ENCODE results near the gene SAA4. TPM values are rescaled to one million over a fixed set of nuclear protein-coding genes. Genes with fewer than 3 reads are reported as not detected.

Gene SAA4
- total and polyA plus RNA-seq, 9 of the 15 experiments (the other 6 are each of a cell fraction or from before 2014, with no cell fraction given): not detected

DNA sequence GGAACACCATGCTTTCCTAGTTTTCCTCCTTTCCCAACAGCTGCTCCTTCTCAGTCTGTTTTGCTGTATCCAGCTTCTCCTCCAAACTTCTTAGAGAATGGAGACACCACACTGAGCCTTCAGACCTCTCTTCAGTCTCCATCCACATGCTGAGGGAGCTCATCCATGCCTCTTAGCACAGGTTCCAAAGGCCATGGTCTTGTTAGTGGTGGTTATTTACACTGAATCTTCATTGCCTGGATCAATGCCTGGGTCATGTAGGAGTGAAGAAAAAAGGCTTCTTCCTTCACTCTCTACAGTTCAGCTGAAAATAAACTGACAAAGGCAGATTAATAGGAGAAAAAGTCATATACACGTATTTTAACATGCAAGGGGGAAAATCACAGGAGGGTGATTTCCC is 3.1 kb upstream of the SAA4 start:
- Histone ChIP-seq H3K27me3 (ENCODE audit: control insufficient read depth in 2 of 2, insufficient read depth in 2 of 2, low read length in 2 of 2) (peaks cover 4 to 16% of the 10 kb centered on the region in 2 experiments; a peak in 4 of 5 replicates), H3K79me2 (ENCODE audit: control insufficient read depth, insufficient read depth, low read length) (no peaks in the 10 kb centered on the region), H3K36me3 (ENCODE audit: control insufficient read depth, insufficient read depth, low read length) (no peaks in the 10 kb centered on the region), H3K27ac (ENCODE audit: extremely low read depth, low read depth, low read length) (no peak overlapping the region), H3K4me3 (no peak overlapping the region), H3K9me3 (replicated peaks; ENCODE audit: control insufficient read depth, insufficient read depth, low read depth, low read length) (no peaks in the 10 kb centered on the region), H3K9me1 (ENCODE audit: control insufficient read depth, insufficient read depth, low read length) (no peaks in the 10 kb centered on the region), H2AFZ (ENCODE audit: low read depth, low read length) (no peak overlapping the region), H4K20me1 (replicated peaks; ENCODE audit: control insufficient read depth, insufficient read depth, low read length) (no peaks in the 10 kb centered on the region; the same call in 1 of the 2 replicates), H3K4me1 (replicated peaks in 1 of 2; ENCODE audit: control insufficient read depth in 2 of 2, insufficient read depth in 2 of 2, low read length in 2 of 2) (no peaks in the 10 kb centered on the region), H3K4me2 (ENCODE audit: insufficient read depth, low read length) (no peak overlapping the region), H3K9ac (ENCODE audit: insufficient read depth in 1 of 2, low read depth in 2 of 2, low read length in 2 of 2) (no peak overlapping the region)
- in situ Hi-C loops (cut with MboI): loop anchor here (10.0 kb wide), 1 partner anchor 495 kb away; no protein-coding TSS in a partner anchor
- no peak for TF ChIP-seq ETS1 (conservative IDR thresholded peaks at IDR 0.05; ENCODE audit: control insufficient read depth, low read depth, low read length)
- TF ChIP-seq, protein P1, sequence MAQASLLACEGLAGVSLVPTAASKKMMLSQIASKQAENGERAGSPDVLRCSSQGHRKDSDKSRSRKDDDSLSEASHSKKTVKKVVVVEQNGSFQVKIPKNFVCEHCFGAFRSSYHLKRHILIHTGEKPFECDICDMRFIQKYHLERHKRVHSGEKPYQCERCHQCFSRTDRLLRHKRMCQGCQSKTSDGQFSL (CRISPR knock-in tag; IDR thresholded peaks at IDR 0.05): no peak
- TF ChIP-seq, protein P1 (tag; IDR thresholded peaks at IDR 0.05): no peak
- TF ChIP-seq, protein P2, sequence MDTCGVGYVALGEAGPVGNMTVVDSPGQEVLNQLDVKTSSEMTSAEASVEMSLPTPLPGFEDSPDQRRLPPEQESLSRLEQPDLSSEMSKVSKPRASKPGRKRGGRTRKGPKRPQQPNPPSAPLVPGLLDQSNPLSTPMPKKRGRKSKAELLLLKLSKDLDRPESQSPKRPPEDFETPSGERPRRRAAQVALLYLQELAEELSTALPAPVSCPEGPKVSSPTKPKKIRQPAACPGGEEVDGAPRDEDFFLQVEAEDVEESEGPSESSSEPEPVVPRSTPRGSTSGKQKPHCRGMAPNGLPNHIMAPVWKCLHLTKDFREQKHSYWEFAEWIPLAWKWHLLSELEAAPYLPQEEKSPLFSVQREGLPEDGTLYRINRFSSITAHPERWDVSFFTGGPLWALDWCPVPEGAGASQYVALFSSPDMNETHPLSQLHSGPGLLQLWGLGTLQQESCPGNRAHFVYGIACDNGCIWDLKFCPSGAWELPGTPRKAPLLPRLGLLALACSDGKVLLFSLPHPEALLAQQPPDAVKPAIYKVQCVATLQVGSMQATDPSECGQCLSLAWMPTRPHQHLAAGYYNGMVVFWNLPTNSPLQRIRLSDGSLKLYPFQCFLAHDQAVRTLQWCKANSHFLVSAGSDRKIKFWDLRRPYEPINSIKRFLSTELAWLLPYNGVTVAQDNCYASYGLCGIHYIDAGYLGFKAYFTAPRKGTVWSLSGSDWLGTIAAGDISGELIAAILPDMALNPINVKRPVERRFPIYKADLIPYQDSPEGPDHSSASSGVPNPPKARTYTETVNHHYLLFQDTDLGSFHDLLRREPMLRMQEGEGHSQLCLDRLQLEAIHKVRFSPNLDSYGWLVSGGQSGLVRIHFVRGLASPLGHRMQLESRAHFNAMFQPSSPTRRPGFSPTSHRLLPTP (IDR thresholded peaks at IDR 0.05; ENCODE audit: borderline replicate concordance, extremely low read depth, insufficient read length): no peak
- TF ChIP-seq HDAC6 (IDR thresholded peaks at IDR 0.05; ENCODE audit: low read depth, low read length): no peak
- TF ChIP-seq ZNF589 (CRISPR knock-in tag; IDR thresholded peaks at IDR 0.05; ENCODE audit: low read depth): no peak
- no peak for TF ChIP-seq MAFK (IDR thresholded peaks at IDR 0.05; ENCODE audit: low read length)
- TF ChIP-seq, protein P3, sequence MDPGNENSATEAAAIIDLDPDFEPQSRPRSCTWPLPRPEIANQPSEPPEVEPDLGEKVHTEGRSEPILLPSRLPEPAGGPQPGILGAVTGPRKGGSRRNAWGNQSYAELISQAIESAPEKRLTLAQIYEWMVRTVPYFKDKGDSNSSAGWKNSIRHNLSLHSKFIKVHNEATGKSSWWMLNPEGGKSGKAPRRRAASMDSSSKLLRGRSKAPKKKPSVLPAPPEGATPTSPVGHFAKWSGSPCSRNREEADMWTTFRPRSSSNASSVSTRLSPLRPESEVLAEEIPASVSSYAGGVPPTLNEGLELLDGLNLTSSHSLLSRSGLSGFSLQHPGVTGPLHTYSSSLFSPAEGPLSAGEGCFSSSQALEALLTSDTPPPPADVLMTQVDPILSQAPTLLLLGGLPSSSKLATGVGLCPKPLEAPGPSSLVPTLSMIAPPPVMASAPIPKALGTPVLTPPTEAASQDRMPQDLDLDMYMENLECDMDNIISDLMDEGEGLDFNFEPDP (CRISPR knock-in tag; IDR thresholded peaks at IDR 0.05): no peak
- TF ChIP-seq ZBED1 (IDR thresholded peaks at IDR 0.05): no peak
- TF ChIP-seq FOSL1 (tag; conservative IDR thresholded peaks at IDR 0.05): no peak
- no peak for TF ChIP-seq EP300 (IDR thresholded peaks at IDR 0.05; ENCODE audit: low read length)
- no TSS peak for BruUV-seq (replicated peaks)
- ATAC-seq (no peak), DNase-seq (ENCODE audit: extremely low read depth in 1 of 4, low spot score in 3 of 4) (no peak), FAIRE-seq (no peak)
- POLR2A ChIA-PET: interaction anchor here (0.8 kb wide), 1 partner anchor 301 kb away, joined by 3 read pairs; no protein-coding TSS in a partner anchor
- CTCF ChIA-PET (ENCODE audit: low intra/inter-chr PET ratio): interaction anchor here (0.6 kb wide), 1 partner anchor 412 kb away, joined by 3 read pairs; no protein-coding TSS in a partner anchor
- intact Hi-C loops (cut with micrococcal nuclease): loop anchor here (10.0 kb wide), 2 partner anchors 285 to 495 kb away; partner anchors contain the start of gene TSG101
- 0% methylated on average over 1 of the region's 1 CpG for WGBS (ENCODE audit: insufficient coverage, low coverage, missing lambda C conversion rate)

Data from K562 (cell line).